GM18499 (cell line): ENCODE results near the gene MKKS.
"Not testable (repeated sequence)": the region's sequence is repeated elsewhere in the genome, so short reads cannot be mapped to it uniquely, and the experiment has no call there.

Experiments used
- ATAC-seq: cut with Tn5 transposase; IDR thresholded peaks from one replicate; pipeline ENCODE4 v1.9.1; 2021; ENCODE audit warnings: moderate number of reproducible peaks; ENCODE audit not compliant: insufficient read depth, unreplicated experiment

MKKS gene

GRCh38 chr20:10417218-10417617, 16.8 kb downstream of the MKKS start:
- not testable (repeated sequence) for ATAC-seq

GRCh38 chr20:10415013-10415650, 18.9 kb downstream of the MKKS start:
- no peak for ATAC-seq

DNA sequence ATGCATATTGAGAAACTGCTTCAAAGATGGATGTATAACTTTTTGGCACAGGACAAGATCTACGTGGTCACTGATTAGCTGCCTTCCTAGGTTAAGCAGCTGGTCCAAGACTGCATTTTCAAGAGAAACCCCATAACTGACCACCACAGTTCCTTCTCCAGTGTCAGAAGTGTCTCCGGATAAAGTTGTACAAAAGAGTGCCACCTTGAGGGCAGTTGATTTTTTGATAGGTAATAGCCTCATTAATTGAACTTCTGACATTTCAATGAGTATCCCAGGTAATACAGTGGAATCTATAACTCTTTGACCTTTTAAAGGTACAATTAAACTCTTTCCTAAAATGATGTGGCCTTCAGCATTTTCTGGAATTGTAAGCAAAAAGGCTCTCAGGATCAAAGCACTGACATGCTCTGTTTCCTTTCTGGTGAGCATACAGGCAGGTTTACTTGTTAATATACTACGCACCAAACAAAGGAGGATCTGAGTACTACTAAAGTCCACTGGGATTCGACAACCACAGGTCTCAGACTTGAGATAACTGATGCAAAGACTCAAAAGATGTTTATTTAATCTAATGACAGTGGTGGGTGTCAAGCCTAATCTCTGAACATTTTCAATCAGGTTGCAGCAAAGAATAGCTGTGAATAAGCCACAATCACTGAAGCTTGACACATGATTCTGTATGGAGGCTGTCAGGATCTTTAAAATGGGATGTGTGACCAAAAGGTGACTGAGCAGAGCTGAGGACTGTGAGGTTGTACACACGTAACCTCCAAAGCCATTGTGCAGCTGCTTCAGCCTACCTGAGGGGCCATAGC, 21.2 kb downstream of the MKKS start:
- ATAC-seq, result no peak

- ATAC-seq, result no peak
Measured at GRCh38 chr20:10411673-10412072, 22.3 kb downstream of the MKKS start.

GRCh38 chr20:10408108-10408813, 25.8 kb downstream of the MKKS start:
- ATAC-seq, result no peak

DNA sequence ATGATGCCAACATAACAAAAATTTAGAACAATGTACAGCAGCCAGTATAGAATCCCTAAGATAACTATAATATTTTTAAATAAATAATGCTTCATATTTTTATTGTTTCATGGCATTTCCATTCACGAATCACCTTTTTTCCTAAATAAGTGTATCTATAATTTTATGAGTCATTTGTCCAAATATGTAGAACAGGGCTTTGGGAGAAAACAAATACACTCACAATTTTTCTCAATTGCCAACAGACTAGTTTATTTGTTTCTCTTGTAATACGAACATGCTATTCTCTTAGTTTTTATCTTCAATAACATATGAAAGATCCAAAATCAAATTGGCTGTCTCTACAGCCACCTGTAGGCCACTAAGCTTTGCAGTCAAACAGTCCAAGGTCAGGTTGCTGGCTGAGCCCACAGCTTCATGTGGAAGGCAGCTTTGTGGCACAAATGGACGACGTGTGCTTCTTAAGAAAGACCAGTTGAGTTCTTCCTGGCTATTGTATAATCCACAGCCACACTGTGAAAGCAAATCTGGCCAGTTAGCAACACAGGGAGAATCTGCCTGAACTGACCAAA, 29.0 kb downstream of the MKKS start:
- no peak for ATAC-seq

GRCh38 chr20:10404023-10404628, 29.9 kb downstream of the MKKS start:
- no peak for ATAC-seq

DNA sequence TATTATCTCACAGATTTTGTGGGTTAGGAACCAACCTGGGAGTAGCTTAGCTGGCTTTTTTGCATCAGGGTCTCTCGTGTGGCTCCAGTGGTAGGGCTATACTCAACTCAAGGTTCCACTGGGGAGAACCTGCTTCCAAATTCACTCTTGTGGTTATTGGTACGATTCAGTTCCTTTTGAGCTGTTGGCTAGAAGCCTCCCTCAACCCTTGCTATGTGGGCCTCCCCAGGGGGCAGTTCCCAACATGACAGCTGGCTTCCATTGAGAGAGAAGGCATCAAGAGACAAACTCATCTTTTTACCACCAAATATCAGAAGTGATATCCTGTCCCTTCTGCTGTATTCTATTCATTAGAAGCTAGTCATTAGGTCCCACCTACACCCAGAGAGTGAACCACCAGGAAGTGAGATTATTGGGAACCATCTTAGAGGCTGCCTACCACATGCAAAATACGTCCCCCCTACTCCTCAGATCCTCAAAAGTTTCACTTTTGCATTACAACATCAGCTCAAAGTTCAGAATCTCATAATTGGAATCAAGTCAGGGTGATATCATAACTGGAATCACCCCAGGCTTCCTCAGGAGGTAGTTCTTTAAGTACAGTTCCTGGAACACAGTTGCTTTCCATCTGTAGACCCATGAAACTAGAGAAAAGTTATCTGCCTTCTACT, 30.9 kb downstream of the MKKS start:
- no peak for ATAC-seq

GRCh38 chr20:10398834-10399369, 35.1 kb downstream of the MKKS start:
- ATAC-seq, result no peak

DNA sequence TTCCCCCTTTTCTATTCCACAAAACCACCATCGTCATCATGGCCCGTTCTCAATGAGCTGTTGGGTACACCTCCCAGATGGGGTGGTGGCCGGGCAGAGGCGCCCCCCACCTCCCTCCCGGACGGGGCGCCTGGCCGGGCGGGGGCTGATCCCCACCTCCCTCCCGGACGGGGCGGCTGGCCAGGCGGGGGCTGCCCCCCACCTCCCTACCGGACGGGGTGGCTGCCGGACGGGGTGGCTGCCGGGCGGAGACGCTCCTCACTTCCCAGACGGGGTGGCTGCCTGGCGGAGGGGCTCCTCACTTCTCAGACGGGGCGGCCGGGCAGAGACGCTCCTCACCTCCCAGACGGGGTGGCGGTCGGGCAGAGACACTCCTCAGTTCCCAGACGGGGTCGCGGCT, 39.3 kb downstream of the MKKS start:
- ATAC-seq, result not testable (repeated sequence)

GRCh38 chr20:10390709-10391108, 43.3 kb downstream of the MKKS start:
- ATAC-seq, result no peak

DNA sequence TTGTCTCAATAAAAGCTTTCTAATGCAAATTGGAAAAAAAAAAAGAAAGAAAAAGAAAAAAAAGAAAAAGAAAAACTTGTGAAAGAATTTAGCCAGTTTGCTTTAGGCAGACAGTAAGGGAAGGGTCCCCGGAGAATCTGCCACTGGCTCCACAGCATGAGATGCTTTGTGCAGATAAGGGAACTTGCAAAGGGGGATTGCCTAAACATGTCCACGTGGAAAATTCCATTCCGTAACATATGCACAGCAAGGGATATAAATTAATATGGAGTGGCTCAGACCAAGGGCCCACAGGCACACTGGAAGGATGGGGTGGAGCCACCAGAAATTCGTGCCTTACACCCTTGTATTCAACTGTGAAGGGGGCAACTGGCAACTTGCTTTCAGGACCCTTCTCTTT, 45.4 kb downstream of the MKKS start:
- no peak for ATAC-seq

- no peak for ATAC-seq
Measured at GRCh38 chr20:10387686-10388085, 46.3 kb downstream of the MKKS start.

DNA sequence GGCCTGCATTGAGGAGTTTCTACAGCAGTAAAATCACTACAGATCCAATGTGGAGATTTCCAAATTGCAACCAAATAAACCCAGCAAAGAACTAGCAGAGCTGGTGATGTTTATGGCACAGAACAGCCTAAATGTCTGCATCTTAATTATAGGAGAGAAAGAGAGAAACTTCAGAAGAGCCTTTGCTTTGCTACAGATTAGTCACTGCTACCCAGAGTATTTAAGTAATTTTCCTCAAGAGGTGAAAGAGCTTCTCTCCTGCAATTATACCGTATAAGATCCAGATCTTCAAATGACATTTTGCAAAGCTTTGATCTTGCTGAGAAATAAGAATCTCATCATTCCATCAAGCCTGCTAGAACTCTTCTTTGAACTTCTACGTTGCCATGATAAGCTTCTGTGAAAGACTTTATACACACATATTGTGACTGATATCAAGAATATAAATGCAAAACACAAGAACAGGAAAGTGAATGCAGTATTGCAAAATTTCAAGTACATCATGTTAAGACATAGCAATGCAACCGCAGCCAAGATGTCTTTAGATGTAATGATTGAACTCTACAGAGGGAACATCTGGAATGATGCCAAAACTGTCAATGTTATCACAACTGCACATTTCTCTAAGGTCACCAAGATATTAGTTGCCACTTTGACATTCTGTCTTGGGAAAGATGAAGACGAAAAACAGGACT, 48.0 kb downstream of the MKKS start:
- ATAC-seq, result no peak

DNA sequence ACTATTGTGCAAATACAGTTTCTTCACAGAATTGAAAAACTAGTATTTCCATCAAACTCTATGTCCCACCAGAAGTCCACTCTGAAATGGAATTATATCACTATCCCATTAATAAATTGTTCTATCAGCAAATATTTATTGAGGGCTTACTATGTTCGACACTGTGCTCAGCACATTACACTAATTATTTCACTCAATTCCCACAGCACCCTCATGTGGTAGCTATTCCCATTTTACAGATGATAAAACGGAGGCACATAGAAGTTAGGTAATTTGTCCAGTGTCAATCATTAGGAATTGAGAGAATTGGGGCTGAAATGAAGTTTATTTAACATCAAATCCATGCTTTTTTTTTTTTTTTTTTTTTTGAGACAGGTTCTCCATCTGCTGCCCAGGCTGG, 52.5 kb downstream of the MKKS start:
- ATAC-seq, result no peak

DNA sequence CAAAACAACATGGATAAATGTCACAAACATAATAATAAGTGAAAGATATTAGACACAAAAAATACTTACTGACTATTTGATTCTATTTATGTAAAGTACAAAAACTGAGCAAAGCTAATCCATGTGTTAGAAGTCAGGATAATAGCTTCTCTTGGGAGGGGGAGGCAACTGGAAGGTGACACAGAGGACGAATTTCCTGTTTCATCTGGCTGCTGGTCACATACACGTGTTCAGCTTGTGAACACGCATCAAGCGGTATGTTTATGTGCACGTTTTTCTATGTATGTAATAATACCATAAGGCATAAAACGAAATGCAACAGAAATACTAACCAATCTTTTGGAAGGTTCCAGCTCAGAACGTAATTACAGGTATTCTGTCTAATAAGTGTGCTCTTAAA, 54.3 kb downstream of the MKKS start:
- no peak for ATAC-seq

DNA sequence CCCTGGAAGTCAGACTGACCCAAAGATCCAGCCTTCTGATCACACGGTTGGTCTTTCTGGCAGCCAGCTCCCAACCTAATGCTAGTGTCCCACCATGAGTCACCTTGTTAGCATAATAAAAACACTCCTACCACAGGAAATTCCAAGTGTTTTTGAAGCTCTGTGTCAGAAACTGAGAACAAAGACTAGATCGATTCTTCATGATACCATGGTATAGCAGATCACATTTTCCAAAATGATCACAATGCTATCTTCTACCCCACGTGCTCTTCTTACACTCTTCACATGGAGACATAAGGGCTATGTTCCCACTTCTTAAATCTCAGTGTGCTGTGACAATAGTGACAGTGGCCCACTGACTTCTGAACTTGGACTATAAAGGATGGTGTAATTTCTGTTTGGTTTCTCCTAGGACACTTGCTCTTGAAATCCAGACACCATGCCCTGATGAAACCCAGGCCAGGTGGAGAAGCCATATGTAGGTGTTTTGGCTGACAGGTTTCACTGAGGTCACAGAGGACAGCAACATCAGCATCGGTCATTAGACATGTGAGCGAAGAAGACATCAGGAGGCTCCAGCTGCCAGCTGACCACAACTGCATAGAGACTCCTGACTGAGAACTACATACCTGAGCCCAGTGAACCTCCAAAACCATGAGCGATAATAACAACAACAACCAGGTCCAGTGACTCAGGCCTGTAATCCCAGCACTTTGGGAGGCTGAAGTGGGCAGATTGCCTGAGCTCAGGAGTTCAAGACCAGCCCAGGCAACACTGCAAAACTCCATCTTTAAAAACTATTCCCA, 57.5 kb downstream of the MKKS start:
- ATAC-seq, result no peak

- ATAC-seq, result no peak
Measured at GRCh38 chr20:10375191-10375590, 58.8 kb downstream of the MKKS start.
